Ammon's horn (tissue), 1 donor: ENCODE data around the gene GRK7.

ENCODE experiments used
- DNase-seq: peaks from one replicate; pipeline ENCODE4 v3.0.0-alpha.2; 2016; ENCODE audit warnings: low spot score

The GRK7 gene

GRCh38 chr3:141763088-141763750, at the start of gene GRK7:
TSS of gene GRK7 (plus strand) at chr3:141763408. CDS start at chr3:141778285, 14,877 bp downstream.
- no peak for DNase-seq

- no peak for DNase-seq
Measured at GRCh38 chr3:141714671-141715070, 48.5 kb upstream of the GRK7 start.

GRCh38 chr3:141722081-141722480, 41.1 kb upstream of the GRK7 start:
- no peak for DNase-seq

- no peak for DNase-seq
Measured at GRCh38 chr3:141722648-141723047, 40.6 kb upstream of the GRK7 start.

- no peak for DNase-seq
Measured at GRCh38 chr3:141723255-141723654, 40.0 kb upstream of the GRK7 start.

- DNase-seq = no peak
Measured at GRCh38 chr3:141724186-141724585, 39.0 kb upstream of the GRK7 start.

- DNase-seq = no peak
Measured at GRCh38 chr3:141725036-141725435, 38.2 kb upstream of the GRK7 start.

GRCh38 chr3:141726483-141726882, 36.7 kb upstream of the GRK7 start:
- DNase-seq = no peak

GRCh38 chr3:141728355-141728892, 34.8 kb upstream of the GRK7 start:
- no peak for DNase-seq

GRCh38 chr3:141729240-141729639, 34.0 kb upstream of the GRK7 start:
- DNase-seq = no peak

- DNase-seq = no peak
Measured at GRCh38 chr3:141735176-141735575, 28.0 kb upstream of the GRK7 start.

- DNase-seq = no peak
Measured at GRCh38 chr3:141735770-141736465, 27.3 kb upstream of the GRK7 start.

GRCh38 chr3:141737093-141737492, 26.1 kb upstream of the GRK7 start:
- peak; percentile 11 for DNase-seq

GRCh38 chr3:141737678-141738021, 25.6 kb upstream of the GRK7 start:
- no peak for DNase-seq

GRCh38 chr3:141738022-141738890, 25.0 kb upstream of the GRK7 start, which contains the start of gene RNF7:
TSS of gene RNF7 (plus strand) at chr3:141738298. CDS start at chr3:141738342, 44 bp downstream.
- peak; percentile 95 for DNase-seq

- DNase-seq = peak; percentile 29
Measured at GRCh38 chr3:141738891-141739363, 24.3 kb upstream of the GRK7 start.

GRCh38 chr3:141739731-141740130, 23.5 kb upstream of the GRK7 start:
- no peak for DNase-seq

- DNase-seq = no peak
Measured at GRCh38 chr3:141740349-141740748, 22.9 kb upstream of the GRK7 start.

GRCh38 chr3:141743305-141743704, 19.9 kb upstream of the GRK7 start:
- DNase-seq = no peak

- DNase-seq = peak; percentile 80
Measured at GRCh38 chr3:141746962-141747361, 16.2 kb upstream of the GRK7 start.

- no peak for DNase-seq
Measured at GRCh38 chr3:141753399-141753798, 9.8 kb upstream of the GRK7 start.

- no peak for DNase-seq
Measured at GRCh38 chr3:141754032-141754431, 9.2 kb upstream of the GRK7 start.
